Measurements from ENCODE around the gene SLC25A24. TPM values are rescaled to one million over a fixed set of nuclear protein-coding genes. Genes with fewer than 3 reads are reported as not detected.
"Not testable (repeated sequence)": the region's sequence is repeated elsewhere in the genome, so short reads cannot be mapped to it uniquely, and the experiment has no call there.

Gene SLC25A24
- total RNA-seq, 2 donors from 2014 or later, result 55.5 to 94.6 TPM

GRCh38 chr1:108140936-108141335 is 59.2 kb downstream of the SLC25A24 start:
- Histone ChIP-seq H3K27ac (no peak overlapping the region), H3K9ac (ENCODE audit: low read depth in 2 of 2, low read length in 2 of 2) (no peak overlapping the region), H3K9me3 (no peaks in the 10 kb centered on the region), H3K27me3 (no peaks in the 10 kb centered on the region), H3K4me3 (no peak overlapping the region), H3K4me1 (no peaks in the 10 kb centered on the region), H3K36me3 (no peaks in the 10 kb centered on the region)
- intact Hi-C loops (cut with DNase I), result no loop called here
- no peak for DNase-seq
- no peak for TF ChIP-seq CTCF (IDR thresholded peaks at IDR 0.05)

GRCh38 chr1:108140177-108140576 is 60.0 kb downstream of the SLC25A24 start:
- no peak for DNase-seq
- no peak overlapping the region for H3K27ac ChIP-seq
- no peak overlapping the region for H3K9ac ChIP-seq (ENCODE audit: low read depth in 2 of 2, low read length in 2 of 2)
- H3K4me1 ChIP-seq, result no peaks in the 10 kb centered on the region
- no peaks in the 10 kb centered on the region for H3K27me3 ChIP-seq
- no peak for TF ChIP-seq CTCF (IDR thresholded peaks at IDR 0.05)
- H3K36me3 ChIP-seq, result no peaks in the 10 kb centered on the region
- no peaks in the 10 kb centered on the region for H3K9me3 ChIP-seq
- H3K4me3 ChIP-seq, result no peak overlapping the region
- intact Hi-C loops (cut with DNase I), result no loop called here

GRCh38 chr1:108139555-108139954 is 60.6 kb downstream of the SLC25A24 start:
- H3K4me3 ChIP-seq; DNase-seq; H3K9me3 ChIP-seq; H3K27ac ChIP-seq; H3K36me3 ChIP-seq; H3K9ac ChIP-seq (ENCODE audit: low read depth in 2 of 2, low read length in 2 of 2); H3K4me1 ChIP-seq; H3K27me3 ChIP-seq; intact Hi-C loops (cut with DNase I): not testable (repeated sequence)

- intact Hi-C loops (cut with DNase I); H3K4me3 ChIP-seq; H3K27ac ChIP-seq; H3K27me3 ChIP-seq; H3K4me1 ChIP-seq; H3K9me3 ChIP-seq; DNase-seq; H3K36me3 ChIP-seq; H3K9ac ChIP-seq (ENCODE audit: low read depth in 2 of 2, low read length in 2 of 2): not testable (repeated sequence)
Observed at GRCh38 chr1:108133148-108133547, 67.0 kb downstream of the SLC25A24 start.

- DNase-seq; intact Hi-C loops (cut with DNase I); H3K9ac ChIP-seq (ENCODE audit: low read depth in 2 of 2, low read length in 2 of 2); H3K4me3 ChIP-seq; H3K27ac ChIP-seq; H3K9me3 ChIP-seq; H3K4me1 ChIP-seq; H3K27me3 ChIP-seq; H3K36me3 ChIP-seq: not testable (repeated sequence)
Observed at GRCh38 chr1:108132367-108132766, 67.8 kb downstream of the SLC25A24 start.

- H3K9me3 ChIP-seq; H3K4me1 ChIP-seq; H3K4me3 ChIP-seq; H3K27ac ChIP-seq; intact Hi-C loops (cut with DNase I); H3K36me3 ChIP-seq; H3K9ac ChIP-seq (ENCODE audit: low read depth in 2 of 2, low read length in 2 of 2); DNase-seq; H3K27me3 ChIP-seq: not testable (repeated sequence)
Observed at GRCh38 chr1:108131281-108131680, 68.9 kb downstream of the SLC25A24 start.

- Histone ChIP-seq H3K4me3 (no peak overlapping the region), H3K9me3 (no peaks in the 10 kb centered on the region), H3K9ac (ENCODE audit: low read depth in 2 of 2, low read length in 2 of 2) (no peak overlapping the region), H3K27me3 (no peaks in the 10 kb centered on the region), H3K36me3 (no peaks in the 10 kb centered on the region), H3K27ac (no peak overlapping the region), H3K4me1 (no peaks in the 10 kb centered on the region)
- no peak for DNase-seq
- intact Hi-C loops (cut with DNase I), result no loop called here
- TF ChIP-seq CTCF (IDR thresholded peaks at IDR 0.05), result no peak
Observed at GRCh38 chr1:108130794-108131193, 69.3 kb downstream of the SLC25A24 start.

- no peak overlapping the region for H3K4me3 ChIP-seq
- DNase-seq, result no peak
- no peak overlapping the region for H3K27ac ChIP-seq
- no peaks in the 10 kb centered on the region for H3K27me3 ChIP-seq
- H3K9ac ChIP-seq (ENCODE audit: low read depth in 2 of 2, low read length in 2 of 2), result no peak overlapping the region
- no peaks in the 10 kb centered on the region for H3K4me1 ChIP-seq
- intact Hi-C loops (cut with DNase I), result no loop called here
- H3K9me3 ChIP-seq, result no peaks in the 10 kb centered on the region
- TF ChIP-seq CTCF (IDR thresholded peaks at IDR 0.05), result no peak
- H3K36me3 ChIP-seq, result no peaks in the 10 kb centered on the region
Observed at GRCh38 chr1:108129999-108130398, 70.1 kb downstream of the SLC25A24 start.
